HepG2 (cell line): ENCODE data around the gene PHF21B. TPM values are rescaled to one million over a fixed set of nuclear protein-coding genes. Genes with fewer than 3 reads are reported as not detected.

Experiments
- CHD2 ChIP-seq: IDR thresholded peaks from 2 replicates; pipeline ENCODE4 v1.6.1; 2011; ENCODE audit warnings: low read depth, low read length, improper control_type of control experiment
- CHD4 ChIP-seq: fragments of 200-600 bp; sonication (generic); IDR thresholded peaks from 2 replicates; pipeline ENCODE4 v1.7.0; 2017; ENCODE audit warnings: mild to moderate bottlenecking, low read length, borderline replicate concordance
- GZF1 ChIP-seq: sonication (generic); formaldehyde crosslinking; IDR thresholded peaks from 2 replicates; pipeline ENCODE4 v1.5.1; 2020; ENCODE audit warnings: mild to moderate bottlenecking, missing genetic modification reagents
- IRF2 ChIP-seq: IDR thresholded peaks from 2 replicates; pipeline ENCODE4 v1.6.1; 2018; ENCODE audit warnings: missing genetic modification reagents, missing compliant biosample characterization
- JDP2 ChIP-seq: sonication (generic); formaldehyde crosslinking; IDR thresholded peaks from 2 replicates; pipeline ENCODE4 v1.8.1; 2022; ENCODE audit warnings: missing genetic modification reagents, borderline replicate concordance
- KAT8 ChIP-seq: IDR thresholded peaks from 2 replicates; pipeline ENCODE4 v1.6.1; 2016; ENCODE audit warnings: missing genetic modification reagents, missing compliant biosample characterization
- KDM1A ChIP-seq: IDR thresholded peaks from 2 replicates; pipeline ENCODE4 v1.6.1; 2016; ENCODE audit warnings: missing compliant biosample characterization
- TARDBP ChIP-seq: sonication (generic); formaldehyde crosslinking; IDR thresholded peaks from 2 replicates; pipeline ENCODE4 v1.8.0; 2022; ENCODE audit warnings: mild to moderate bottlenecking, missing genetic modification reagents
- TMF1 ChIP-seq: sonication (generic); formaldehyde crosslinking; IDR thresholded peaks from 2 replicates; pipeline ENCODE4 v1.8.1; 2022; ENCODE audit warnings: low read depth, missing genetic modification reagents
- YEATS2 ChIP-seq: sonication (generic); formaldehyde crosslinking; IDR thresholded peaks from 2 replicates; pipeline ENCODE4 v1.4.0; 2020; ENCODE audit warnings: missing genetic modification reagents, borderline replicate concordance
- ZBTB7A ChIP-seq: sonication (generic); formaldehyde crosslinking; IDR thresholded peaks from 2 replicates; pipeline ENCODE4 v1.8.0; 2022; ENCODE audit warnings: mild to moderate bottlenecking, missing genetic modification reagents
- ZNF20 ChIP-seq: sonication (generic); formaldehyde crosslinking; IDR thresholded peaks from 2 replicates; pipeline ENCODE4 v1.4.0; 2020; ENCODE audit warnings: mild to moderate bottlenecking, moderate library complexity, missing genetic modification reagents
- ZNF225 ChIP-seq: sonication (generic); formaldehyde crosslinking; IDR thresholded peaks from 2 replicates; pipeline ENCODE4 v1.4.0; 2020; ENCODE audit warnings: mild to moderate bottlenecking, missing genetic modification reagents
- ZNF296 ChIP-seq: sonication (generic); formaldehyde crosslinking; conservative IDR thresholded peaks from 2 replicates; pipeline ENCODE4 v1.5.0; 2020; ENCODE audit warnings: mild to moderate bottlenecking, missing genetic modification reagents
- ZNF3 ChIP-seq: IDR thresholded peaks from 2 replicates; pipeline ENCODE4 v1.7.0; 2017; ENCODE audit warnings: inconsistent platforms
- ZNF484 ChIP-seq: sonication (generic); formaldehyde crosslinking; IDR thresholded peaks from 2 replicates; pipeline ENCODE4 v1.5.1; 2020; ENCODE audit warnings: mild to moderate bottlenecking, low read depth, missing genetic modification reagents, borderline replicate concordance
- ZNF510 ChIP-seq: sonication (generic); formaldehyde crosslinking; IDR thresholded peaks from 2 replicates; pipeline ENCODE4 v1.4.0; 2020; ENCODE audit warnings: low read depth, mild to moderate bottlenecking, missing genetic modification reagents
- ZNF619 ChIP-seq: sonication (generic); formaldehyde crosslinking; IDR thresholded peaks from 2 replicates; pipeline ENCODE4 v1.4.0; 2020; ENCODE audit warnings: mild to moderate bottlenecking, missing genetic modification reagents
- ZNF878 ChIP-seq: sonication (generic); formaldehyde crosslinking; IDR thresholded peaks from 2 replicates; pipeline ENCODE4 v1.8.1; 2023; ENCODE audit warnings: mild to moderate bottlenecking, missing genetic modification reagents, moderate library complexity
- polyA plus RNA-seq, 8 experiments: library from polyadenylated mRNA; depleted of rRNA in 3 of 8; stranded (reverse) in 7 of 8; unstranded in 1 of 8; fragments of >200 nt; fragmentation: Illumina TruSeq in 4 of 8; extraction: Trizol in 4 of 8; gene quantifications; 2 replicates each; pipeline versions ENCODE4 v1.2.1 to v1.2.3, GENCODE V29; 2011 to 2016; ENCODE audit warnings: low read depth in 4 of 8, missing spikeins in 1 of 8, mixed read lengths in 1 of 8; ENCODE audit not compliant: insufficient read depth in 1 of 8
- total RNA-seq, 5 experiments: library from RNA; depleted of rRNA; stranded (reverse); fragments of >200 nt; fragmentation: Illumina TruSeq; extraction: Trizol; gene quantifications; 2 replicates each; pipeline ENCODE4 v1.2.3, GENCODE V29; 2016; ENCODE audit warnings: low read depth in 1 of 5
- TF ChIP-seq, protein P1 (sequence below): IDR thresholded peaks from 2 replicates; pipeline ENCODE4 v1.6.1; 2016; ENCODE audit warnings: mild to moderate bottlenecking
- TF ChIP-seq, protein P2 (sequence below): sonication (generic); formaldehyde crosslinking; IDR thresholded peaks from 2 replicates; pipeline ENCODE4 v1.4.0; 2020; ENCODE audit warnings: missing genetic modification reagents, borderline replicate concordance
- TF ChIP-seq, protein P3 (sequence below): sonication (generic); formaldehyde crosslinking; IDR thresholded peaks from 2 replicates; pipeline ENCODE4 v1.4.0; 2020; ENCODE audit warnings: missing genetic modification reagents, borderline replicate concordance
- TF ChIP-seq, protein P4 (sequence below): sonication (generic); formaldehyde crosslinking; IDR thresholded peaks from 2 replicates; pipeline ENCODE4 v1.5.1; 2020; ENCODE audit warnings: missing genetic modification reagents, mild to moderate bottlenecking, borderline replicate concordance

The PHF21B gene
- total and polyA plus RNA-seq, 2 of the 13 experiments (the other 11 are each of a cell fraction or from before 2014, with no cell fraction given): not detected

DNA sequence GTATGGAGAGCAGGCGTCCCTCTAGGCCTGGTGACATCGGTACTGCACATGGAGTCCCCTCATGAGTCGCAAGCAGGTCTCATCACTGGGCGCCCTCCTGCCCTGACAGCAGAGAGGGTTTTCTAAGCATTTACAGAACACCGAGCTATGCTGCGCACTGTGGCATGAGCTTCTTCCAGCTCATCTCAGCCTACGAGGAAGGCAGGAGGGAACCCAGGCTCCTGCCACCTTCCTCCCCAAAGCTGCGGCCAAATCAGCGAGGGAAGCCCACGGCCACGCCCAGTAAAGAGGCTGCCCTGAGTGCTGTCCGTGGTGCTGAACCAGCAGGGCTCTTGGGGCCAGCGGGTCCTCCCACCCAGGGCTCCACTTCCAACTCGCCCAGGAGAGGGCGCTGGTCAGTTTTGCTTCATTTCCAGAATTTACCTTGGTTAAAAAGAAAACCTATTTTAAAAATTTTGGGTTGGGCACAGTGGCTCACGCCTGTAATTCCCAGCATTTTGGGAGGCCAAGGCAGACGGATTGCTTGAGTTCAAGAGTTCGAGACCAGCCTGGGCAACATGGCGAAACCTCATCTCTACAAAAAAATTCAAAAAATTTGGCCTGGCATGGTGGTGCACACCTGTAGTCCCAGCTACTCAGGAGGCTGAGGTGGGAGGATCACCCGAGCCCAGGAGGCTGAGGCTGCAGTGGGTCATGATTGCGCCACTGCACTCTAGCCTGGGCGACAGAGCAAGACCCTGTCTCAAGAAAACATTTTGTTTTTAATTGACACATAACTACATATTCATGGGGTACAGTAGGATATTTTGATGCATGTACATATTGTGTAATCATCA, 34.2 kb downstream of the PHF21B start (continued):
- TF ChIP-seq YEATS2 (CRISPR knock-in tag) (peak; percentile 54; the same call in 1 of the 2 replicates), ZNF878 (CRISPR knock-in tag) (peak; percentile 85), KAT8 (peak; percentile 73), TARDBP (CRISPR knock-in tag) (no peak), IRF2 (peak; percentile 83), KDM1A (no peak), ZNF619 (CRISPR knock-in tag) (0 out of 2 replicates have a peak, but pooled peaks have one; percentile 62), ZNF225 (CRISPR knock-in tag) (peak; percentile 72; the same call in 1 of the 2 replicates), ZNF20 (CRISPR knock-in tag) (no peak), ZNF3 (no peak), ZNF484 (CRISPR knock-in tag) (no peak; the same call in 1 of the 2 replicates), CHD4 (no peak), GZF1 (CRISPR knock-in tag) (no peak), ZNF296 (CRISPR knock-in tag) (0 out of 2 replicates have a peak, but pooled peaks have one; percentile 59), ZNF510 (0 out of 2 replicates have a peak, but pooled peaks have one; percentile 64), JDP2 (CRISPR knock-in tag) (no peak), CHD2 (no peak), ZBTB7A (CRISPR knock-in tag) (no peak), TMF1 (CRISPR knock-in tag) (peak; percentile 86; the same call in 1 of the 2 replicates)
- TF ChIP-seq, protein P1, sequence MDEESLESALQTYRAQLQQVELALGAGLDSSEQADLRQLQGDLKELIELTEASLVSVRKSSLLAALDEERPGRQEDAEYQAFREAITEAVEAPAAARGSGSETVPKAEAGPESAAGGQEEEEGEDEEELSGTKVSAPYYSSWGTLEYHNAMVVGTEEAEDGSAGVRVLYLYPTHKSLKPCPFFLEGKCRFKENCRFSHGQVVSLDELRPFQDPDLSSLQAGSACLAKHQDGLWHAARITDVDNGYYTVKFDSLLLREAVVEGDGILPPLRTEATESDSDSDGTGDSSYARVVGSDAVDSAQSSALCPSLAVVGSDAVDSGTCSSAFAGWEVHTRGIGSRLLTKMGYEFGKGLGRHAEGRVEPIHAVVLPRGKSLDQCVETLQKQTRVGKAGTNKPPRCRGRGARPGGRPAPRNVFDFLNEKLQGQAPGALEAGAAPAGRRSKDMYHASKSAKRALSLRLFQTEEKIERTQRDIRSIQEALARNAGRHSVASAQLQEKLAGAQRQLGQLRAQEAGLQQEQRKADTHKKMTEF: peak; percentile 71; the same call in 1 of the 2 replicates
- TF ChIP-seq, protein P2, sequence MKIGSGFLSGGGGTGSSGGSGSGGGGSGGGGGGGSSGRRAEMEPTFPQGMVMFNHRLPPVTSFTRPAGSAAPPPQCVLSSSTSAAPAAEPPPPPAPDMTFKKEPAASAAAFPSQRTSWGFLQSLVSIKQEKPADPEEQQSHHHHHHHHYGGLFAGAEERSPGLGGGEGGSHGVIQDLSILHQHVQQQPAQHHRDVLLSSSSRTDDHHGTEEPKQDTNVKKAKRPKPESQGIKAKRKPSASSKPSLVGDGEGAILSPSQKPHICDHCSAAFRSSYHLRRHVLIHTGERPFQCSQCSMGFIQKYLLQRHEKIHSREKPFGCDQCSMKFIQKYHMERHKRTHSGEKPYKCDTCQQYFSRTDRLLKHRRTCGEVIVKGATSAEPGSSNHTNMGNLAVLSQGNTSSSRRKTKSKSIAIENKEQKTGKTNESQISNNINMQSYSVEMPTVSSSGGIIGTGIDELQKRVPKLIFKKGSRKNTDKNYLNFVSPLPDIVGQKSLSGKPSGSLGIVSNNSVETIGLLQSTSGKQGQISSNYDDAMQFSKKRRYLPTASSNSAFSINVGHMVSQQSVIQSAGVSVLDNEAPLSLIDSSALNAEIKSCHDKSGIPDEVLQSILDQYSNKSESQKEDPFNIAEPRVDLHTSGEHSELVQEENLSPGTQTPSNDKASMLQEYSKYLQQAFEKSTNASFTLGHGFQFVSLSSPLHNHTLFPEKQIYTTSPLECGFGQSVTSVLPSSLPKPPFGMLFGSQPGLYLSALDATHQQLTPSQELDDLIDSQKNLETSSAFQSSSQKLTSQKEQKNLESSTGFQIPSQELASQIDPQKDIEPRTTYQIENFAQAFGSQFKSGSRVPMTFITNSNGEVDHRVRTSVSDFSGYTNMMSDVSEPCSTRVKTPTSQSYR (CRISPR knock-in tag): peak; percentile 59; the same call in 1 of the 2 replicates
- TF ChIP-seq, protein P3, sequence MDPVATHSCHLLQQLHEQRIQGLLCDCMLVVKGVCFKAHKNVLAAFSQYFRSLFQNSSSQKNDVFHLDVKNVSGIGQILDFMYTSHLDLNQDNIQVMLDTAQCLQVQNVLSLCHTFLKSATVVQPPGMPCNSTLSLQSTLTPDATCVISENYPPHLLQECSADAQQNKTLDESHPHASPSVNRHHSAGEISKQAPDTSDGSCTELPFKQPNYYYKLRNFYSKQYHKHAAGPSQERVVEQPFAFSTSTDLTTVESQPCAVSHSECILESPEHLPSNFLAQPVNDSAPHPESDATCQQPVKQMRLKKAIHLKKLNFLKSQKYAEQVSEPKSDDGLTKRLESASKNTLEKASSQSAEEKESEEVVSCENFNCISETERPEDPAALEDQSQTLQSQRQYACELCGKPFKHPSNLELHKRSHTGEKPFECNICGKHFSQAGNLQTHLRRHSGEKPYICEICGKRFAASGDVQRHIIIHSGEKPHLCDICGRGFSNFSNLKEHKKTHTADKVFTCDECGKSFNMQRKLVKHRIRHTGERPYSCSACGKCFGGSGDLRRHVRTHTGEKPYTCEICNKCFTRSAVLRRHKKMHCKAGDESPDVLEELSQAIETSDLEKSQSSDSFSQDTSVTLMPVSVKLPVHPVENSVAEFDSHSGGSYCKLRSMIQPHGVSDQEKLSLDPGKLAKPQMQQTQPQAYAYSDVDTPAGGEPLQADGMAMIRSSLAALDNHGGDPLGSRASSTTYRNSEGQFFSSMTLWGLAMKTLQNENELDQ (CRISPR knock-in tag): peak; percentile 91; the same call in 1 of the 2 replicates
- TF ChIP-seq, protein P4, sequence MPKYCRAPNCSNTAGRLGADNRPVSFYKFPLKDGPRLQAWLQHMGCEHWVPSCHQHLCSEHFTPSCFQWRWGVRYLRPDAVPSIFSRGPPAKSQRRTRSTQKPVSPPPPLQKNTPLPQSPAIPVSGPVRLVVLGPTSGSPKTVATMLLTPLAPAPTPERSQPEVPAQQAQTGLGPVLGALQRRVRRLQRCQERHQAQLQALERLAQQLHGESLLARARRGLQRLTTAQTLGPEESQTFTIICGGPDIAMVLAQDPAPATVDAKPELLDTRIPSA (CRISPR knock-in tag): peak; percentile 85; the same call in 1 of the 2 replicates
